ENCODE data around the gene PTPN22.

DNA sequence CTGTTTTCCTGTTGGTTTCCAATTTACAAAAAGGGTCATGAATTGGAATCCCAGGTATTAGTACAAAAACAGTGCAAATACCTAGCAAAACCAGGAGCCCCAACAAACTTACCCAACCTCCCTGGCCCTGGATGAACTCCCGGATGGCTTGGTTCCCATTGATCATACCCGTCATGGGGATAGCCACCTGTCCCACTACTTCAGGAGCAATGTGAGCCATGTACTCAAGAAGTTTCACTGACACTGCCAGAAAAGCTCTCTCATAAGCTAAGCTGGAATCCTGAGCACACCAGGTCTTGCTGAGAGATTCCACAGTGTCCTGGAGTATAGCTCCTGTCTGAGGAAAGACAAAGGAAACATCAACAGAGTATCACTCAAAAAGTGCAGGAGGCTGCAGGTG lies 10.1 kb upstream of the PTPN22 start:
- TF ChIP-seq CREBBP (IDR thresholded peaks at IDR 0.05; ENCODE audit: low read depth, low read length) (no peak), POLR2AphosphoS5 (IDR thresholded peaks at IDR 0.05; ENCODE audit: control insufficient read depth, insufficient read depth, low read depth, low read length) (no peak), TCF7L2 (IDR thresholded peaks at IDR 0.05; ENCODE audit: low read depth, low read length) (no peak), FOXA1 (IDR thresholded peaks at IDR 0.05; ENCODE audit: borderline replicate concordance) (no peak), MEF2A (IDR thresholded peaks at IDR 0.05; ENCODE audit: control insufficient read depth, low read depth, low read length) (no peak)
- TF ChIP-seq, protein P1, sequence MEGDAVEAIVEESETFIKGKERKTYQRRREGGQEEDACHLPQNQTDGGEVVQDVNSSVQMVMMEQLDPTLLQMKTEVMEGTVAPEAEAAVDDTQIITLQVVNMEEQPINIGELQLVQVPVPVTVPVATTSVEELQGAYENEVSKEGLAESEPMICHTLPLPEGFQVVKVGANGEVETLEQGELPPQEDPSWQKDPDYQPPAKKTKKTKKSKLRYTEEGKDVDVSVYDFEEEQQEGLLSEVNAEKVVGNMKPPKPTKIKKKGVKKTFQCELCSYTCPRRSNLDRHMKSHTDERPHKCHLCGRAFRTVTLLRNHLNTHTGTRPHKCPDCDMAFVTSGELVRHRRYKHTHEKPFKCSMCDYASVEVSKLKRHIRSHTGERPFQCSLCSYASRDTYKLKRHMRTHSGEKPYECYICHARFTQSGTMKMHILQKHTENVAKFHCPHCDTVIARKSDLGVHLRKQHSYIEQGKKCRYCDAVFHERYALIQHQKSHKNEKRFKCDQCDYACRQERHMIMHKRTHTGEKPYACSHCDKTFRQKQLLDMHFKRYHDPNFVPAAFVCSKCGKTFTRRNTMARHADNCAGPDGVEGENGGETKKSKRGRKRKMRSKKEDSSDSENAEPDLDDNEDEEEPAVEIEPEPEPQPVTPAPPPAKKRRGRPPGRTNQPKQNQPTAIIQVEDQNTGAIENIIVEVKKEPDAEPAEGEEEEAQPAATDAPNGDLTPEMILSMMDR (IDR thresholded peaks at IDR 0.05 in 2 of 3, conservative IDR thresholded peaks at IDR 0.05 in 1 of 3; ENCODE audit: insufficient read depth in 2 of 3, low read depth in 1 of 3, low read length in 3 of 3): no peak

Measured in K562 (cell line).